OCI-LY1 (cell line): ENCODE results near the gene PDZD2.

Experiments used
- H2AFZ ChIP-seq: fragments of 200-600 bp; sonication (generic), shearing (Covaris generic); 2 replicates; pipeline ENCODE4 v1.6.0; 2014; ENCODE audit warnings: antibody characterized with exemption, mild to moderate bottlenecking, low read length
- H3F3A ChIP-seq: fragments of 200-600 bp; sonication (generic), shearing (Covaris generic); 2 replicates; pipeline ENCODE4 v1.6.0; 2014; ENCODE audit warnings: mild to moderate bottlenecking, antibody characterized with exemption, low read length, moderate library complexity; ENCODE audit not compliant: insufficient read depth
- H3K27ac ChIP-seq: fragments of 200-600 bp; sonication (generic); 2 replicates; pipeline ENCODE4 v1.5.1; 2014; ENCODE audit warnings: low read length, mixed run types, mild to moderate bottlenecking, low read depth; ENCODE audit not compliant: poor library complexity, severe bottlenecking
- H3K27me3 ChIP-seq: fragments of 200-600 bp; sonication (generic); 2 replicates; pipeline ENCODE4 v1.6.0; 2014; ENCODE audit warnings: antibody characterized with exemption, mild to moderate bottlenecking, low read length, moderate library complexity; ENCODE audit not compliant: insufficient read depth
- H3K36me3 ChIP-seq: fragments of 200-600 bp; sonication (generic); 2 replicates; pipeline ENCODE4 v1.6.1; 2014; ENCODE audit warnings: mild to moderate bottlenecking, antibody characterized with exemption, low read length, moderate library complexity, mixed read lengths; ENCODE audit not compliant: insufficient read depth
- H3K4me1 ChIP-seq: fragments of 200-600 bp; sonication (generic); 2 replicates; pipeline ENCODE4 v1.5.1; 2014; ENCODE audit warnings: mild to moderate bottlenecking, low read length, moderate library complexity; ENCODE audit not compliant: insufficient read depth, severe bottlenecking
- H3K4me2 ChIP-seq: fragments of 200-600 bp; sonication (generic), shearing (Covaris generic); 2 replicates; pipeline ENCODE4 v1.6.1; 2014; ENCODE audit warnings: low read length
- H3K4me3 ChIP-seq: fragments of 200-600 bp; sonication (generic); 2 replicates; pipeline ENCODE4 v1.5.1; 2014; ENCODE audit warnings: low read length, low read depth, mild to moderate bottlenecking, mixed read lengths; ENCODE audit not compliant: poor library complexity, severe bottlenecking
- H3K79me2 ChIP-seq: fragments of 200-600 bp; shearing (Covaris generic); 2 replicates; pipeline ENCODE4 v1.6.1; 2016; ENCODE audit warnings: mixed run types, low read length, mixed read lengths; ENCODE audit not compliant: insufficient read depth
- H3K9ac ChIP-seq: fragments of 200-600 bp; sonication (generic), shearing (Covaris generic); 2 replicates; pipeline ENCODE4 v1.6.1; 2014; ENCODE audit warnings: mild to moderate bottlenecking, low read length, mixed read lengths
- H3K9me2 ChIP-seq: fragments of 200-600 bp; sonication (generic), shearing (Covaris generic); 2 replicates; pipeline ENCODE4 v1.6.1; 2014; ENCODE audit warnings: low read depth, mild to moderate bottlenecking, low read length, mixed read lengths
- H3K9me3 ChIP-seq: fragments of 200-600 bp; shearing (Covaris generic); 2 replicates; pipeline ENCODE4 v1.6.1; 2014; ENCODE audit warnings: low read length, mixed read lengths
- H4K20me1 ChIP-seq: fragments of 200-600 bp; sonication (generic), shearing (Covaris generic); 2 replicates; pipeline ENCODE4 v1.6.0; 2016; ENCODE audit warnings: mild to moderate bottlenecking, low read length; ENCODE audit not compliant: insufficient read depth
- EZH2 ChIP-seq: fragments of 200-600 bp; sonication (generic), shearing (Covaris generic); IDR thresholded peaks from 2 replicates; pipeline ENCODE4 v1.8.0; 2017; ENCODE audit warnings: borderline replicate concordance, mixed run types, mild to moderate bottlenecking, antibody characterized with exemption, low read length, moderate library complexity, mixed read lengths
- TF ChIP-seq, protein P1 (sequence below): fragments of 200-600 bp; sonication (generic), shearing (Covaris generic); IDR thresholded peaks from 2 replicates; pipeline ENCODE4 v1.5.1; 2017; ENCODE audit warnings: mild to moderate bottlenecking, antibody characterized with exemption, low read length, moderate library complexity, mixed read lengths

The PDZD2 gene

DNA sequence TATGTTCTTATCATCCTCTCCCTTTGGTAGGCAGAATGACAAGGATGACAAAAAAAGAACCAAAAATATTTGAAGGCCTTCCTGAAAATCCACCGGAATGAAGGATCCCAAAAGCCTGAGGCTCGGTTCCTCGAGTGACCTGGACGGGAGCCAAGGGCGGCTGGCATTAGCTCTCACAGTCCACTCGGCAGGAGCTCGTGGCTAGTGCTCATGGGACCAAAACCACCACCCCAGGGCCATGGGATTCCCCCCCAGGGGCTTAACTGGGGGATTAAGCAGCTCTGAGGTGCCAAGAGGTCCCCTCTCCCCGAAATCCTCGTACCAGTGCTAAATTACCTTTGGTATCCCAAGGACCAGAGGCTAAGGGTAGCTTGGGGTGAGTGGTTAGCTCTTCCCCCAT, 586 bp upstream of the PDZD2 start:
- Histone ChIP-seq H3F3A (no peaks in the 10 kb centered on the region), H3K36me3 (no peaks in the 10 kb centered on the region), H3K4me3 (peak overlapping the region; percentile 65), H2AFZ (no peak overlapping the region), H3K27ac (no peak overlapping the region), H3K4me2 (peak overlapping the region; percentile 78), H3K9ac (no peak overlapping the region; the same call in 1 of the 2 replicates), H3K9me2 (no peaks in the 10 kb centered on the region), H3K9me3 (no peaks in the 10 kb centered on the region), H3K27me3 (peaks cover 6% of the 10 kb centered on the region; the same call in 1 of the 2 replicates), H3K4me1 (peaks cover 6% of the 10 kb centered on the region), H3K79me2 (no peaks in the 10 kb centered on the region), H4K20me1 (no peaks in the 10 kb centered on the region)
- TF ChIP-seq EZH2: no peak
- TF ChIP-seq, protein P1, sequence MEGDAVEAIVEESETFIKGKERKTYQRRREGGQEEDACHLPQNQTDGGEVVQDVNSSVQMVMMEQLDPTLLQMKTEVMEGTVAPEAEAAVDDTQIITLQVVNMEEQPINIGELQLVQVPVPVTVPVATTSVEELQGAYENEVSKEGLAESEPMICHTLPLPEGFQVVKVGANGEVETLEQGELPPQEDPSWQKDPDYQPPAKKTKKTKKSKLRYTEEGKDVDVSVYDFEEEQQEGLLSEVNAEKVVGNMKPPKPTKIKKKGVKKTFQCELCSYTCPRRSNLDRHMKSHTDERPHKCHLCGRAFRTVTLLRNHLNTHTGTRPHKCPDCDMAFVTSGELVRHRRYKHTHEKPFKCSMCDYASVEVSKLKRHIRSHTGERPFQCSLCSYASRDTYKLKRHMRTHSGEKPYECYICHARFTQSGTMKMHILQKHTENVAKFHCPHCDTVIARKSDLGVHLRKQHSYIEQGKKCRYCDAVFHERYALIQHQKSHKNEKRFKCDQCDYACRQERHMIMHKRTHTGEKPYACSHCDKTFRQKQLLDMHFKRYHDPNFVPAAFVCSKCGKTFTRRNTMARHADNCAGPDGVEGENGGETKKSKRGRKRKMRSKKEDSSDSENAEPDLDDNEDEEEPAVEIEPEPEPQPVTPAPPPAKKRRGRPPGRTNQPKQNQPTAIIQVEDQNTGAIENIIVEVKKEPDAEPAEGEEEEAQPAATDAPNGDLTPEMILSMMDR: no peak

DNA sequence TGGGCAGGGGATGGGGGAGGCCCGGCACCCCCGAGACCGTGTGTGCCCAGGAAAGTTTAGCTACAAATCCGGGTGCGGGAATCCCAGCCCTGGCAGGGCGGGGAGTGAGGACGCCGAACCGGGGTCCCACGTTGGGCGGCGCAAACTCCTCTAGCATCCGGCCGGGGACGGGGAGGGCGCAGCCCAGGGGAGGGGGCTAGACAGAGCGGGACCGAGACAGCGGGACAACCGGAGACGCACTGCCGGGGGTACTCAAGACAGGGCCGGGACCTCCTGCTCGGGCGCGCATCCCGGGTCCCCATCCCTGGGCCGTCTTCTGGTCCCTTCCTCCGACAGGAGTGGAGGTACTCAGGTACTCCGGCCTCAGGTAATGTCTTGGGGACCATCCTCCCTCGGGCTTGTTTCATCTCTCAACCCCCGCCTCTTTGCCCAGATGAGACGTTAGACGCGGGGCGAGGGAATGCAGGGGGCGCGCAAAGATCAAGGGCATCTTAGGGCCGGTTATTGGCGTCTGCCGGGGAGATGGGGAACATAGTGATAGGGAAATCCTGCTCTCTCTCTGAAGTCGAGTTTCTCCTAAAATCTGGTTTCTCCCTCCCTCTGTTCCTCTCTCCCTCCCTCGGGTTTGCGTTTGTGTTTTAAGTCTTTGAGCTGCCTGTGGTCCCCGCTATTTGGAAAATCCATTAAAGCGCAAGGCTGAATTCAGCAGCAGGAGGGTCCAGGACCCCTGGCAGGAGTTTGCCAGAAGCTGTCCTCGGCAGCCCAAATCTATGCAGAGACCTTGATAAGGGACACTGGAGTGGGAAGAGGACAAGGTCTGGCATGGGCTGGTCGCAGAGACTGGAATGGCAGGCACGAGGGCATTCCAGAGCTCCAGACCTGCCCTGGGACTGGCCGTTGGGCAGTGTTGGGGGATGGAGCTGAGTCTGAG, 815 bp downstream of the PDZD2 start:
- Histone ChIP-seq H3K27me3 (peaks cover 6% of the 10 kb centered on the region; the same call in 1 of the 2 replicates), H3K79me2 (no peaks in the 10 kb centered on the region), H3K4me3 (peak overlapping the region; percentile 65)

GRCh38 chr5:31640573-31640972, 1.6 kb downstream of the PDZD2 start:
- Histone ChIP-seq H4K20me1 (no peaks in the 10 kb centered on the region), H3K27me3 (peaks cover 6% of the 10 kb centered on the region; the same call in 1 of the 2 replicates), H3K9me2 (no peaks in the 10 kb centered on the region), H3K9ac (no peak overlapping the region), H3K4me3 (no peak overlapping the region), H3K4me2 (no peak overlapping the region), H3K4me1 (peaks cover 6% of the 10 kb centered on the region), H3K27ac (no peak overlapping the region), H3K9me3 (no peaks in the 10 kb centered on the region), H3K79me2 (no peaks in the 10 kb centered on the region), H3F3A (no peaks in the 10 kb centered on the region), H3K36me3 (no peaks in the 10 kb centered on the region), H2AFZ (no peak overlapping the region)
- TF ChIP-seq EZH2: no peak
- TF ChIP-seq, protein P1: no peak

More for the DNA sequence above, 815 bp downstream of the PDZD2 start:
- Histone ChIP-seq H3K4me2 (peak overlapping the region; percentile 78), H3K9me3 (no peaks in the 10 kb centered on the region), H3K9ac (no peak overlapping the region; the same call in 1 of the 2 replicates), H3F3A (no peaks in the 10 kb centered on the region), H3K27ac (no peak overlapping the region), H3K36me3 (no peaks in the 10 kb centered on the region), H3K4me1 (peaks cover 6% of the 10 kb centered on the region), H3K9me2 (no peaks in the 10 kb centered on the region), H4K20me1 (no peaks in the 10 kb centered on the region), H2AFZ (no peak overlapping the region)
- TF ChIP-seq EZH2: no peak
- TF ChIP-seq, protein P1: no peak
